ENCODE measurements around the gene IRX2. TPM values are rescaled to one million over a fixed set of nuclear protein-coding genes. Genes with fewer than 3 reads are reported as not detected.

The IRX2 gene
- total RNA-seq, 1 donor from 2014 or later: not detected

DNA sequence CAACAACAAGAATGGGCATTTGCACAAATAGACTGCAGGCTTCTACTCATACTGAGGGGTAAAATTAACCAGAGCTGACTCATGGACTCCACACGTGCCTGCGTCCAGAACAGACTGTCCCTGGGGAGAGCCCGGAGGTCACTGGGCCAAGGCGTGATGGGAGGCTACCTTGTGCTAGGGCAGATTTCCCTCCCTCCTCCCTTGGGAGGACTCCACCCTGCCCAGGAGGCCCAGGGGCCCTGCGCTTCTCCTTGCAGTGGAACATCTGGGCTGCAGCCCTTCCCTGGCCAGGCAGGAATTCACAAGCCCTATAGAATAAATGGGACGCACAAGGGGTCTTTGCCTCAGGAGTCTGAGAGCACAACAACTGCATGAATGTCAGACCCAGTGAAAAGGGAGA lies 35.6 kb downstream of the IRX2 start:
- Mint-ChIP-seq H3K4me1 (no peaks in the 10 kb centered on the region), H3K27me3 (no peaks in the 10 kb centered on the region), H3K4me3 (no peak overlapping the region), H3K9me3 (no peaks in the 10 kb centered on the region), H3K27ac (no peak overlapping the region), H3K36me3 (ENCODE audit: low read depth) (no peaks in the 10 kb centered on the region)
- TF ChIP-seq, protein P1, sequence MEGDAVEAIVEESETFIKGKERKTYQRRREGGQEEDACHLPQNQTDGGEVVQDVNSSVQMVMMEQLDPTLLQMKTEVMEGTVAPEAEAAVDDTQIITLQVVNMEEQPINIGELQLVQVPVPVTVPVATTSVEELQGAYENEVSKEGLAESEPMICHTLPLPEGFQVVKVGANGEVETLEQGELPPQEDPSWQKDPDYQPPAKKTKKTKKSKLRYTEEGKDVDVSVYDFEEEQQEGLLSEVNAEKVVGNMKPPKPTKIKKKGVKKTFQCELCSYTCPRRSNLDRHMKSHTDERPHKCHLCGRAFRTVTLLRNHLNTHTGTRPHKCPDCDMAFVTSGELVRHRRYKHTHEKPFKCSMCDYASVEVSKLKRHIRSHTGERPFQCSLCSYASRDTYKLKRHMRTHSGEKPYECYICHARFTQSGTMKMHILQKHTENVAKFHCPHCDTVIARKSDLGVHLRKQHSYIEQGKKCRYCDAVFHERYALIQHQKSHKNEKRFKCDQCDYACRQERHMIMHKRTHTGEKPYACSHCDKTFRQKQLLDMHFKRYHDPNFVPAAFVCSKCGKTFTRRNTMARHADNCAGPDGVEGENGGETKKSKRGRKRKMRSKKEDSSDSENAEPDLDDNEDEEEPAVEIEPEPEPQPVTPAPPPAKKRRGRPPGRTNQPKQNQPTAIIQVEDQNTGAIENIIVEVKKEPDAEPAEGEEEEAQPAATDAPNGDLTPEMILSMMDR (IDR thresholded peaks at IDR 0.05): no peak
- ChIA-PET CTCF (no interaction called here), POLR2A (no interaction called here)
- DNase-seq (no peak), ATAC-seq (ENCODE audit: low read depth) (no peak)
- intact Hi-C loops (cut with micrococcal nuclease): no loop called here

DNA sequence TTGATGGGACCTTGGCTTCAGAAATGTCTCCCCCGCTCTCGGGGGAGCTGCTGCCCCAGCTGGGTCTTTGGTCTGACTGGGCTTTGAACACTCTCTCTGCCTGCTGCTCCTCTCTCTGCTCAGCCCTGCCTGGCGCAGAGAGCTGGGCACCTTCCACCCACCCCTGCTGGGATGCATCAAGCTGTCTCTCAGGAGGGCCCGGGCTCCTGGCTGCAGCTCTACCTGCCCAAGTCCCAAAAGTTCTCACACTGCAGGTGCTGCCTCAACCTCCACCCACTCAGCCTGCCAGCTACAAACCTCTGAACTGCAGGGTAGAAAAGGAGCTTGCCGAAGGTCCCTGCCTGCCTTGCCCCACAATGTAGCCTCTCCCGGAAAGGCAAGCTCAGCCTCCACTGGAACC lies 36.7 kb downstream of the IRX2 start:
- H3K4me3 Mint-ChIP-seq: no peak overlapping the region
- ATAC-seq (ENCODE audit: low read depth) (no peak), DNase-seq (no peak)
- H3K36me3 Mint-ChIP-seq (ENCODE audit: low read depth): no peaks in the 10 kb centered on the region
- ChIA-PET CTCF (no interaction called here), POLR2A (no interaction called here)
- no peaks in the 10 kb centered on the region for H3K4me1 Mint-ChIP-seq
- TF ChIP-seq, protein P1 (IDR thresholded peaks at IDR 0.05): no peak
- intact Hi-C loops (cut with micrococcal nuclease): no loop called here
- no peaks in the 10 kb centered on the region for H3K9me3 Mint-ChIP-seq
- H3K27ac Mint-ChIP-seq: no peak overlapping the region
- H3K27me3 Mint-ChIP-seq: no peaks in the 10 kb centered on the region

DNA sequence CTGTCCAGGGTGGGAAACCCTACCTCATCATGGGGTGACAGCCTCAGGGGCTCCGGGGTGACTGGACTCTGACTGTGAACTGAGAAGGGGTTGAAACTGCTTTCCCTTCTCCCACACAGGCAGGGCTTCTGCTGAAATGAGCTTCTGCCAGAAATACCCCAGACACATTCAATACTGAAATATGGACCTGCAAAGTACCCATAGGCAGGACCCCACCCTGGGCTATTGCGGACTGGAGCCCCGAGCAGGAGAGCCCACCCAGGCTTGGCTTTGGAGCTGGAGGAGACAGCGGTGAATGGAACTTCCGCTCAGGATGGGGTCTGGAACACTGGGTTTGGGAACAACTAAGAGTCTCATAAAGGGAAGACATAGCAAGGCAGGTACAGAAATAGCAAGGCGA lies 37.5 kb downstream of the IRX2 start:
- Mint-ChIP-seq H3K27ac (no peak overlapping the region), H3K36me3 (ENCODE audit: low read depth) (no peaks in the 10 kb centered on the region), H3K4me3 (no peak overlapping the region), H3K4me1 (no peaks in the 10 kb centered on the region), H3K9me3 (no peaks in the 10 kb centered on the region), H3K27me3 (no peaks in the 10 kb centered on the region)
- DNase-seq: no peak
- no peak for ATAC-seq (ENCODE audit: low read depth)
- ChIA-PET CTCF (no interaction called here), POLR2A (no interaction called here)
- intact Hi-C loops (cut with micrococcal nuclease): no loop called here
- TF ChIP-seq, protein P1 (IDR thresholded peaks at IDR 0.05): no peak

DNA sequence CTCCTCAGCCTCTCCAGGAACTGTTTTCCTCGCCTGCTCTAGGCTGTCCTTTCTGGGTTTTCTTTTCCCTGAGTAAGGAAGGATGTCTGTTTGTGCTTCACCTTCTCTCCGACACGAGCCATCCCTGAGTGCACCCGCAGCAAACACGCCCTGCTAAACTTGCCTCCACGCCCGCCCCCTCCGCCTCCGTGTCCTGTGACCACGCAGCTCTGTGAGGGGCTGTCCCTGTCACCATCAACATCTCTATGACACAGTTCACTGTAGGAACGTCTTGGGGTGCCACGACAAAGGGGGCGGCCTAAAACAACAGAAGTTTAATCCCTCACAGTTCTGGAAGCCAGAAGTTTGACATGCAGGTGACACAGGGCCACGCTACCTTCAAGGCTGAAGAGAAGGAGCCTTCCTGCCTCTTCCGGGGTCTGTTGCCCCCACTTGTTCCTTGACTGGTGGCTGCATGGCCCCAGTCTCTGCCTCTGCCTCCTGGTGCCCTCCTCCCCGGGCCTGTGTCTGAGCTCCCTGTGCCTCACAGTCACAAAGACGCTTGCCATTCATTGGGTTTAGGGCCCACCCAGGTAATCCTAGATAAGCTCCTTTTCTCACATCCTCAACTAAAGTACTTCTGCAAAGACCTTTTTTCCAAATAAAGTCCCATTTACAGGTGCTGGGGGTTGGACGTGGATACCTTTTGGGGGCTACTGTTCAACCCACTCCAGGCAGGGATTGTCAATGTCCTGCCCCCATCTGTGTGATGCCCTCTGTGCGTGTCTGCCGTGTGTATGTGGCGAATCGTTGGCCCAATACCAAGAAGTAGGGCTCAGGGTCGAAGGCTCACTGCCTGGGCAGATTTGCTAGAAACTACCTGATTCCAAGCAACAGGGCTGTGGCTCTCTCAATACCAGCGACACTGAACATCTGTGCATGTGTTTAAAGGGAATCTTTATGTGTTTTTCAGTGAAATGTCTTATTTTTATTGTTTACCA lies 39.7 kb downstream of the IRX2 start:
- H3K27ac Mint-ChIP-seq: no peak overlapping the region
- intact Hi-C loops (cut with micrococcal nuclease): no loop called here
- no peaks in the 10 kb centered on the region for H3K36me3 Mint-ChIP-seq (ENCODE audit: low read depth)
- H3K9me3 Mint-ChIP-seq: no peaks in the 10 kb centered on the region
- CTCF ChIA-PET: no interaction called here
- no peaks in the 10 kb centered on the region for H3K27me3 Mint-ChIP-seq
- no peaks in the 10 kb centered on the region for H3K4me1 Mint-ChIP-seq
- no peak overlapping the region for H3K4me3 Mint-ChIP-seq
- POLR2A ChIA-PET: no interaction called here
- ATAC-seq (ENCODE audit: low read depth) (no peak), DNase-seq (no peak)
- TF ChIP-seq, protein P1 (IDR thresholded peaks at IDR 0.05): no peak

DNA sequence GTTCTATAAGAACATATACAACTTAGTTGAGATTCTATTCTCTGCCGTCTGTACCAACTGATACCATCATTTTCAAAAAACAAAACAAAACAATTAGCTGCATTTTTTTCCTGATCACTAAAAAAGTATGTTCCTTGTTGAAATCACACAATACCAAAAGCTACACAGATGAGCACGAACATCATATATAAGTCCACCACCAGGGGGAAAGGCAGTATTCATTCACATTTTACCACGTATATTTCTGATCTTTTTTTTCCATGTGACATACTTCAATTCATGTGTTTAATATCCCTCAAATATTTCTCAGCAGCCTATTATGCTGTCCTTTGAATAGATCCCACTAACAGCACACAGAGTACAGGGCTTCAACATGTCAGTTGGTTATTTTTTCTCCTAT lies 40.6 kb downstream of the IRX2 start:
- POLR2A ChIA-PET: no interaction called here
- no peaks in the 10 kb centered on the region for H3K27me3 Mint-ChIP-seq
- no peaks in the 10 kb centered on the region for H3K4me1 Mint-ChIP-seq
- H3K4me3 Mint-ChIP-seq: no peak overlapping the region
- CTCF ChIA-PET: no interaction called here
- H3K27ac Mint-ChIP-seq: no peak overlapping the region
- H3K36me3 Mint-ChIP-seq (ENCODE audit: low read depth): no peaks in the 10 kb centered on the region
- TF ChIP-seq, protein P1 (IDR thresholded peaks at IDR 0.05): no peak
- ATAC-seq (ENCODE audit: low read depth): no peak
- no peak for DNase-seq
- intact Hi-C loops (cut with micrococcal nuclease): no loop called here
- H3K9me3 Mint-ChIP-seq: no peaks in the 10 kb centered on the region
